ES-I3 (cell line): ENCODE data around the gene DNAH1.
"Not testable (repeated sequence)": the region's sequence is repeated elsewhere in the genome, so short reads cannot be mapped to it uniquely, and the experiment has no call there.

Experiments used
- H3K36me3 ChIP-seq: 2 replicates; pipeline ENCODE4 v1.6.1; 2013; ENCODE audit warnings: mild to moderate bottlenecking, low read length, control low read depth, moderate library complexity; ENCODE audit not compliant: insufficient read depth
- H3K4me1 ChIP-seq: 2 replicates; pipeline ENCODE4 v1.6.1; 2013; ENCODE audit warnings: mild to moderate bottlenecking, control low read depth, low read length; ENCODE audit not compliant: insufficient read depth
- H3K9ac ChIP-seq: 2 replicates; pipeline ENCODE4 v1.6.1; 2013; ENCODE audit warnings: low read depth, mild to moderate bottlenecking, low read length, moderate library complexity
- H3K9me3 ChIP-seq: 2 replicates; pipeline ENCODE4 v1.6.1; 2013; ENCODE audit warnings: mild to moderate bottlenecking, low read length, moderate library complexity; ENCODE audit not compliant: control insufficient read depth, insufficient read depth

The DNAH1 gene

GRCh38 chr3:52315977-52316764 lies at the start of gene DNAH1:
Gene DNAH1, plus strand, starts transcription at chr3:52316319. Its CDS starts 6,124 bp downstream, at chr3:52322443.
- Histone ChIP-seq H3K36me3 (no peaks in the 10 kb centered on the region), H3K9ac (peak within 1 kb of the TSS; percentile 44; the same call in 1 of the 2 replicates), H3K9me3 (no peaks in the 10 kb centered on the region), H3K4me1 (peaks cover 11% of the 10 kb centered on the region)

GRCh38 chr3:52268036-52268435 lies 48.1 kb upstream of the DNAH1 start:
- H3K36me3 ChIP-seq, result peaks cover 18% of the 10 kb centered on the region
- H3K9me3 ChIP-seq, result no peaks in the 10 kb centered on the region
- no peaks in the 10 kb centered on the region for H3K4me1 ChIP-seq
- no peak overlapping the region for H3K9ac ChIP-seq

GRCh38 chr3:52269776-52270175 lies 46.3 kb upstream of the DNAH1 start:
- Histone ChIP-seq H3K36me3 (peaks cover 18% of the 10 kb centered on the region), H3K9ac (no peak overlapping the region), H3K4me1 (no peaks in the 10 kb centered on the region), H3K9me3 (no peaks in the 10 kb centered on the region)

DNA sequence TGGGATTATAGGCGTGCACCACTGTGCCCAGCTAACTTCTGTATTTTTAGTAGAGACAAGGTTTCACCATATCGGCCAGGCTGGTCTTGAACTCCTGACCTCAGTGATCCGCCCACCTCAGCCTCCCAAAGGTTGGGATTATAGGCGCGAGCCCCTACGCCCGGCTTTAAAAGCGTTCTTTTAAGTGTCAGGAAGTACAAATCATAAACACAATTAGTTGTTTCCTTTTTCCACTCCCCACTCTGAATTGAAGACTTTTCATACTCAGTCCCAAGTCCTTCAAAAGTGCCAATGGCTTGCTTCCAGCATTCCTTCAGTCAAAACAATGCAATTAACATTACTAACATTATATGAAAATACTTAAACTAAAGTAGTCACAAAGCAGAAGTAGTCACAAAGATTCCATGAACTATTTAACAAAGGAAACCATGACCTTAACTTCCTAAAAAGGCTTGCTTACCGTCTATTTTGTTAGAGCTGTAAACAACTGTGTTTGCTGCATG lies 45.8 kb upstream of the DNAH1 start:
- H3K4me1 ChIP-seq, result no peaks in the 10 kb centered on the region
- H3K36me3 ChIP-seq, result peaks cover 18% of the 10 kb centered on the region
- no peaks in the 10 kb centered on the region for H3K9me3 ChIP-seq
- H3K9ac ChIP-seq, result no peak overlapping the region

GRCh38 chr3:52272172-52272571 lies 43.9 kb upstream of the DNAH1 start:
- not testable (repeated sequence) for H3K36me3 ChIP-seq, H3K9ac ChIP-seq, H3K9me3 ChIP-seq, H3K4me1 ChIP-seq

DNA sequence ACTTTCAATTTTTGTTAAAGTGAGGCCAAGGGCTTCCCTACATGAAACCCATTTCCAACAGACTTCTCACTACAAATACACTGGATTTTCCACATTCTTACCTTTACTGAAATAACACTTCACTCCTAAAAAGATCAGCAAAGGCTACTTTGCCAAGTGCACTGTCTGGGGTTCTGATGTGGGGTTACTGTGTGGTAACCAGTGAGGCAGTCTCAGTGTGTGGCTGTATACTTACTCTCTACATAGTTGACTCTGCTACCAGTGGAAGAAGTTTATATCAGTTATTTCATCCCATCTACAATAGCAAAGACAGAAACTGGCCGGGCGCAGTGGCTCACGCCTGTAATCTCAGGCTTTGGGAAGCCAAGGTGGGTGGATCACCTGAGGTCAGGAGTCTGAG lies 43.3 kb upstream of the DNAH1 start:
- H3K4me1 ChIP-seq, result no peaks in the 10 kb centered on the region; the same call in 1 of the 2 replicates
- no peak overlapping the region for H3K9ac ChIP-seq
- H3K36me3 ChIP-seq, result peaks cover 5% of the 10 kb centered on the region
- no peaks in the 10 kb centered on the region for H3K9me3 ChIP-seq

DNA sequence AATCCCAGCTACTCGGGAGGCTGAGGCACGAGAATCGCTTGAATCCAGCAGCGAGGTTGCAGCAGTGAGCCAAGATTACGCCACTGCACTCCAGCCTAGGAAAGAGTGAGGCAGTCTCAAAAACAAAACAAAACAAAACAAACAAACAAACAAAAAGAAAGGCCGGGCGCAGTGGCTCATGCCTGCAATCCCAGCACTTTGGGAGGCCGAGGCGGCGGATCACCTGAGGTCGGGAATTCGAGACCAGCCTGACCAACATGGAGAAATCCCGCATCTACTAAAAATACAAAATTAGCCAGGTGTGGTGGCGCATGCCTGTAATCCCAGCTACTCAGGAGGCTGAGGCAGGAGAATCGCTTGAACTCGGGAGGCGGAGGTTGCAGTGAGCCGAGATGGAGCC lies 41.3 kb upstream of the DNAH1 start:
- not testable (repeated sequence) for H3K4me1 ChIP-seq

DNA sequence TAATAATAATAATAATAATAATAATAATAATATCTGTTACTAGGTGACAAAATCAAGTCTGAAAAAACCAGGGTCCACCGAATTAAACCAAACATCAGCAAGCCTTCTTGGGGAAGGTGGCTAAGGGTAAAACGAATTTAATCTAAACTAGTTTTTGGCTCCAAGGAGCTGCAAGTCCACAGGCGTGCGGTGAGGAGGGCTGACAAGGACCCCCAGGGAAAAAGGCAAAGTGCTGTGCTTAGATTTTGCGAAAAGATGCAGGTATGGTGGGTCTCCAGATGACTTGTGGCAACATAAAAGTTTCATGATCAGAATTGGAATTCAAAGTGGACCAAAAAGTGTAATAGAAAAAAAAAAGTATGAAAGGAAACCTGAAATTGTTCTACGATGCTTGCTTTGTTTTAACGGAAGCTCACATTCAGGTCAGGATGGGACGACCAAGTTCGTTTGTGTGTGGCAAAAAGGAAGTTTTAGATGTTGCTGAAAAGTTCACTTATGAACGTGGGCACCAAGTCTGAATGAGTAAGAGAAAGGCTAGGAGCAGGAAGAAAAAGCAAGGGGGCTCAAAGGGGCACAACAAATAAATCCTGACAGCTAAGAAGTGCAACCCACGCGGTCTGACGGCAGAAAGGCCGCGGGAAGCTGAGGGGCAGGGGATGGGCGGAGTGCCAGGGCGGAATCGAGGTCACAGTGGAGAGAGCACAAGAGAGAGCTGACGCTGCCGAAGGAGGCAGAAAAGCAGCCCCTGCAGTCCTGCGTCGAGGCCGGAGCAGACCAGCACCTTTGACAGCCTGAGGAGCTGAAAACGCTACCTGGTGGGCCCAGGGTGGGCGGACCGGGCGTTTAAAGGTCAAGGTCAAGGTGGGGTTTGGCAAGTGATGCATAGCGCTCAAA lies 38.8 kb upstream of the DNAH1 start:
- Histone ChIP-seq H3K36me3 (no peaks in the 10 kb centered on the region; the same call in 1 of the 2 replicates), H3K4me1 (peaks cover 7% of the 10 kb centered on the region; the same call in 1 of the 2 replicates), H3K9ac (peak overlapping the region; percentile 99), H3K9me3 (no peaks in the 10 kb centered on the region)

More for the DNA sequence above, 41.3 kb upstream of the DNAH1 start:
- H3K9ac ChIP-seq, H3K9me3 ChIP-seq, H3K36me3 ChIP-seq: not testable (repeated sequence)

DNA sequence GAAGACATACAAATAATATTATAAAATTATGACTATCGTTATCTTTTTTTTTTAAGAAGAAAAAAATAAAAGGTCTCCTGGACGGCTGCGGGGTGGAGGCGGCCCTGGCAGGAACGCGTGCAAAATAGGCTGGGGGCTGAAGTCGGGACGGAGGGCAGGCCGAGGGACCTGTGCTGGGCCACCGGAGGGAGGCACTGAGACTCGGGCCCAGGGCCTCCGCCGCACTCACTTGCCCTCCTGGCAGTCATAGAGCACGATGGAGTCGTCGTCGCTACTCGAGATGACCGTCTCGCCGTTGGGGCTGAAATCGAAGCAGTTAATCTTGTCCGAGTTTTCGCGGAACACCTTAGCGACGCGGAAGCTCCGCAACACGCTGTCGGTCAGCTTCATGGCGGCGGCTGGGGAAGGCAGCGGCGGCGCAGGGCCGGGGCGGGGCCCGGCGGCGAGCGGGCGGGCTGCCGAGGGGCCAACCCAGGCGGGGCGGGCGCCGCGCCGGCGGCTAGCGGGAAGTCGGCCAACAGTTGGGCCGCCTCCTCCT lies 38.1 kb upstream of the DNAH1 start:
- peak overlapping the region; percentile 99 for H3K9ac ChIP-seq
- no peaks in the 10 kb centered on the region for H3K9me3 ChIP-seq
- H3K36me3 ChIP-seq, result no peaks in the 10 kb centered on the region; the same call in 1 of the 2 replicates
- H3K4me1 ChIP-seq, result peaks cover 7% of the 10 kb centered on the region; the same call in 1 of the 2 replicates

DNA sequence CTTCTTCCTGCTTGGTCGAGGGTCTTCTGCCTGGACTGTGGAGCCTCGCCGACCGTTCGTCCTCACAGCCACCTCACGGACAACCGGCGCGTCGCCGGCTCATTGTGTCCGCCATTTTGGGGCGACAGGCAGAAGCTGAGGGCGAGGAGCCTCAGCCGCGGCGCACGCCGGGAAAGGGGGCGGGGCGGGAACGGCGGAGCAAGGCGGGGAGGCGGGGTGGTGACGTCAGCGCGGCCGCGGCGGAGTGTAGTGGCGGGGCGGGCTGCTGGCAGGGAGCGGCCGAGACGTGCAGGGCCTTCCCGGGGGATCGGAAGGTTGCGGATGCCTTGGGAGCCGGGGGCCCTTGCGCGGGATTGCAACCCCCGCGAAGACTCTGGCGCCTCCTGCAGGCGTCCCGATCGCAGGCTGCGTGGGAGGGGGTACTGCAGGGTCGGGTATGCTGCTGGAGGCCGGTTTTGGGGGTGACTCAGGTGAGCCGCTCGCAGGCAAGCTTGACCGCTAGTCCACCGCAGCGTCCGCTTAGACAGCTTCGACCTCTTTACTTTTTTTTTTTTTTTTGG lies 37.5 kb upstream of the DNAH1 start, which contains the start of gene WDR82:
TSS of gene WDR82 (minus strand) at position 140 of the 560 bp plus-strand sequence. CDS start 288 bp downstream, outside the sequence.
- Histone ChIP-seq H3K9me3 (no peaks in the 10 kb centered on the region), H3K4me1 (peaks cover 7% of the 10 kb centered on the region; the same call in 1 of the 2 replicates), H3K36me3 (no peaks in the 10 kb centered on the region), H3K9ac (peak within 1 kb of the TSS; percentile 99)

DNA sequence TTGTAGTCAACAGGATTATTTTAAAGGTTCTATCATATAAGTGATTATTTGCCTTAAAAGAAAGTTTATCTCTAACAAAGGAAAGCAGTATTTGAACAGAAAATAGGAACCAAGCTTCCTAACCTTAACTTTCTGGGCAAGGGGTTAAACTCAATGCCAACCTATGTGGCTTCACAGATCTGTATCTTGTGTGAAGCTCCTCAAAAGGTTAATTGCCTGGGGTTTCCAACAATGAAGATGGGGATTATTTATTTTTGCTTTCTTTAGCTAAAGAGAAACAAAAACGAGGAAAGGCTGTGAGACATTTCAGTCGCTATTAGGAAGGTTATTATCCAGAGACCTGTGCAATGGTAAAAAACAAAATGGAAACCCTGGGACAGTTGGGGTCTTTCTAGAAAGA lies 36.5 kb upstream of the DNAH1 start:
- Histone ChIP-seq H3K4me1 (peaks cover 7% of the 10 kb centered on the region; the same call in 1 of the 2 replicates), H3K9me3 (no peaks in the 10 kb centered on the region), H3K36me3 (no peaks in the 10 kb centered on the region), H3K9ac (peak overlapping the region; percentile 99; the same call in 1 of the 2 replicates)

GRCh38 chr3:52280050-52280461 lies 36.1 kb upstream of the DNAH1 start:
- H3K9ac ChIP-seq, result no peak overlapping the region
- no peaks in the 10 kb centered on the region for H3K9me3 ChIP-seq
- peaks cover 7% of the 10 kb centered on the region; the same call in 1 of the 2 replicates for H3K4me1 ChIP-seq
- no peaks in the 10 kb centered on the region for H3K36me3 ChIP-seq

DNA sequence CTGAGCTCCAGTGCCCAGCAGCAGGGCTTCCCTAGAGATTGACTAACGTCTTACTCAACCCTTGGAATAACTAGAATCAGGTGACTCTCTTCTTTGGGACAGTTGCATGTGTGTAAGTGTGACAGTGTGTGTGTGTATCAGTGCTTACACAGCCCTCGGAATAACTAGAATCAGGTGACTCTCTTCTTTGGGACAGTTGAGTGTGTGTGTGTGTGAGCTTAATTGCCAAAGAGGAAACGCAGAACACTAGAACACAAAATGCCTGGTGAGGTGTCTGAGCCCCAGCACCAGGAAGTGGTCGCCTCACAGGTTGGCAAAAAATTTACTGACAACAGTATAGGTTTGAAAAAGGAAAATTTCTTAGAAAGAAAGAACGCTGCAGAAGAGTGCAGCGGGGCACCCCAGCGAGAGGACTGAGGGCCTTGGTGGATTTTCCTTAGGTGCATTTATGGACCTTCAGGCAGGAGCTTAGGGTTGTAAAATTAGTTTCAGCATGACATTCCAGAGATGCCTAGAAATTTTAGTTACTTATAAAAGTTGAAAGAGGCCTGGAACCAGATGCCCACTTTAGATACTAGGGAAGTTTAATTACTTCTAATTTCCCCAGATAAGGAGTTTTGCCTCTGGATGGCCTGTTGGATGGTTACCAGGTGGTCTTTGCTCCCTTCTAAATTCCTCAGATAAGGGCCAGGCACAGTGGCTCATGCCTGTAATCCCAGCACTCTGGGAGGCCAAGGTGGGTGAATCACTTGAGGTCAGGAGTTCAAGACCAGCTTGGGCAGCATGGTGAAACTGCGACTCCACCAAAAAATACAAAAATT lies 33.9 kb upstream of the DNAH1 start:
- H3K9ac ChIP-seq, result no peak overlapping the region
- H3K4me1 ChIP-seq, result 0 out of 2 replicates have a peak, but pooled peaks cover 7% of the 10 kb centered on the region
- no peaks in the 10 kb centered on the region for H3K9me3 ChIP-seq
- no peaks in the 10 kb centered on the region for H3K36me3 ChIP-seq
